Gastroesophageal sphincter (tissue), 4 donors: ENCODE data around the gene MYT1. TPM values are rescaled to one million over a fixed set of nuclear protein-coding genes. Genes with fewer than 3 reads are reported as not detected.

ENCODE experiments used
- ATAC-seq: fragments of 150-250 bp; one replicate; pipeline ENCODE4 v1.9.1; 2016; ENCODE audit warnings: mild to moderate bottlenecking, moderate library complexity
- H3K27ac ChIP-seq, 4 donors: fragments of 200-600 bp; sonication (generic) in 3 of 4; 1 replicate in 3 of 4; 2 replicates in 1 of 4; pipeline ENCODE4 v1.5.1; 2016 to 2019
- H3K27me3 ChIP-seq: fragments of 200-600 bp; sonication (generic); one replicate; pipeline ENCODE4 v1.5.1; 2019
- H3K36me3 ChIP-seq, 2 donors: fragments of 200-600 bp; sonication (generic); one replicate each; pipeline ENCODE4 v1.5.1; 2019; ENCODE audit warnings: control low read depth in 1 of 2
- H3K4me1 ChIP-seq, 3 donors: fragments of 200-600 bp; sonication (generic); 1 replicate in 2 of 3; 2 replicates in 1 of 3; pipeline ENCODE4 v1.5.1; 2016 to 2019; ENCODE audit warnings: control low read depth in 2 of 3
- H3K4me3 ChIP-seq, 2 donors: fragments of 200-600 bp; sonication (generic); one replicate each; pipeline ENCODE4 v1.5.1; 2019; ENCODE audit warnings: mild to moderate bottlenecking in 1 of 2, moderate library complexity in 1 of 2
- H3K9me3 ChIP-seq, 3 donors: fragments of 200-600 bp; sonication (generic); one replicate each; pipeline ENCODE4 v1.5.1; 2017 to 2019; ENCODE audit warnings: control low read depth in 2 of 3
- CTCF ChIP-seq, 4 experiments: fragments of 200-600 bp in 2 of 4; fragments of 450-650 bp in 2 of 4; sonication (generic) in 1 of 4; IDR thresholded peaks; one replicate each; pipeline ENCODE4 v1.5.1; 2017 to 2019; ENCODE audit warnings: antibody characterized with exemption in 4 of 4, mild to moderate bottlenecking in 2 of 4, moderate library complexity in 2 of 4
- EP300 ChIP-seq: sonication (generic); formaldehyde crosslinking; IDR thresholded peaks from one replicate; pipeline ENCODE4 v1.6.1; 2017; ENCODE audit warnings: antibody characterized with exemption, mild to moderate bottlenecking
- POLR2A ChIP-seq, 2 donors: fragments of 450-650 bp; IDR thresholded peaks; one replicate each; pipeline ENCODE4 v1.6.1; 2017; ENCODE audit warnings: antibody characterized with exemption in 2 of 2, mild to moderate bottlenecking in 2 of 2, moderate library complexity in 1 of 2
- POLR2AphosphoS5 ChIP-seq: sonication (generic); formaldehyde crosslinking; IDR thresholded peaks from one replicate; pipeline ENCODE4 v1.6.1; 2017; ENCODE audit warnings: antibody characterized with exemption
- WGBS, 2 donors: methylation state at CpG; one replicate each; pipeline ENCODE4 v1.1.5; 2018; ENCODE audit warnings: low coverage in 1 of 2; 5-methylcytosine and 5-hydroxymethylcytosine counted together
- total RNA-seq, 4 donors: library from RNA; depleted of rRNA; stranded (reverse); fragments of >200 nt; gene quantifications; one replicate each; pipeline ENCODE4 v1.1.0, GENCODE V29; 2016

The MYT1 gene
- total RNA-seq, 4 donors from 2014 or later: 0.04 to 0.27 TPM; not detected in 2

GRCh38 chr20:64225828-64226598, 61.8 kb downstream of the MYT1 start:
- H3K36me3 ChIP-seq: no peaks in the 10 kb centered on the region
- TF ChIP-seq CTCF (IDR thresholded peaks at IDR 0.05): no peak
- TF ChIP-seq EP300: no peak
- no peak for TF ChIP-seq POLR2A (IDR thresholded peaks at IDR 0.05)
- TF ChIP-seq POLR2AphosphoS5: no peak
- WGBS, 2 donors: 91% methylated on average over 2 of the region's 14 CpGs; no CpG with 5 or more reads in 1 of the 2 donors
- no peak overlapping the region for H3K27ac ChIP-seq
- H3K4me3 ChIP-seq: no peak overlapping the region
- H3K9me3 ChIP-seq: no peaks in the 10 kb centered on the region
- H3K27me3 ChIP-seq: peaks cover 45% of the 10 kb centered on the region
- ATAC-seq: no peak
- H3K4me1 ChIP-seq: peaks cover 0 to 4% (median 0%) of the 10 kb centered on the region in 3 donors

- H3K4me1 ChIP-seq: peaks cover 0 to 4% (median 0%) of the 10 kb centered on the region in 3 donors
- H3K4me3 ChIP-seq: no peak overlapping the region
- WGBS, 2 donors: 83 to 96% methylated on average over 2 to 4 of the region's 25 CpGs
- H3K27ac ChIP-seq: no peak overlapping the region
- H3K36me3 ChIP-seq: no peaks in the 10 kb centered on the region
- H3K9me3 ChIP-seq: no peaks in the 10 kb centered on the region
- TF ChIP-seq EP300: no peak
- TF ChIP-seq POLR2AphosphoS5: no peak
- no peak for TF ChIP-seq POLR2A (IDR thresholded peaks at IDR 0.05)
- TF ChIP-seq CTCF (IDR thresholded peaks at IDR 0.05): no peak
- peaks cover 38% of the 10 kb centered on the region for H3K27me3 ChIP-seq
- no peak for ATAC-seq
Measured at GRCh38 chr20:64226686-64227580, 62.7 kb downstream of the MYT1 start.

- TF ChIP-seq POLR2AphosphoS5 (no peak), CTCF (IDR thresholded peaks at IDR 0.05) (no peak), POLR2A (IDR thresholded peaks at IDR 0.05) (no peak), EP300 (no peak)
- H3K9me3 ChIP-seq: no peaks in the 10 kb centered on the region
- 92 to 96% methylated on average over 4 to 6 of the region's 8 CpGs for WGBS, 2 donors
- H3K4me1 ChIP-seq: peaks cover 0 to 4% (median 0%) of the 10 kb centered on the region in 3 donors
- H3K27me3 ChIP-seq: peaks cover 32% of the 10 kb centered on the region
- no peak for ATAC-seq
- no peak overlapping the region for H3K27ac ChIP-seq
- H3K36me3 ChIP-seq: no peaks in the 10 kb centered on the region
- H3K4me3 ChIP-seq: no peak overlapping the region
Measured at GRCh38 chr20:64228086-64228653, 63.9 kb downstream of the MYT1 start.

GRCh38 chr20:64228751-64229506, 64.7 kb downstream of the MYT1 start:
- Histone ChIP-seq H3K27ac (no peak overlapping the region), H3K27me3 (peaks cover 26% of the 10 kb centered on the region), H3K9me3 (no peaks in the 10 kb centered on the region), H3K4me1 (peaks cover 0 to 4% (median 0%) of the 10 kb centered on the region in 3 donors), H3K36me3 (no peaks in the 10 kb centered on the region), H3K4me3 (no peak overlapping the region)
- no peak for ATAC-seq
- TF ChIP-seq CTCF (IDR thresholded peaks at IDR 0.05) (no peak), EP300 (no peak), POLR2A (IDR thresholded peaks at IDR 0.05) (no peak), POLR2AphosphoS5 (no peak)
- 51 to 65% methylated on average over 3 to 7 of the region's 14 CpGs for WGBS, 2 donors
